Mesenchymal stem cell (in vitro differentiated cells and primary cell): ENCODE data around the gene CDK6.
A peak's percentile ranks its signal among the peaks of the same experiment; 100 is the strongest.
"Not testable (repeated sequence)": the region's sequence is repeated elsewhere in the genome, so short reads cannot be mapped to it uniquely, and the experiment has no call there.

Experiments used
- DNase-seq: peaks from one replicate; pipeline ENCODE4 v3.0.0-alpha.2; 2013
- H2AFZ ChIP-seq: one replicate; pipeline ENCODE4 v1.6.1; 2013; ENCODE audit warnings: low read depth, mild to moderate bottlenecking, control low read depth, inconsistent platforms, low read length, moderate library complexity
- H2AK5ac ChIP-seq: 2 replicates; pipeline ENCODE4 v1.6.1; 2013; ENCODE audit warnings: low read length, moderate library complexity, mild to moderate bottlenecking, inconsistent platforms; ENCODE audit not compliant: severe bottlenecking
- H2BK120ac ChIP-seq: one replicate; pipeline ENCODE4 v1.6.1; 2013; ENCODE audit warnings: low read depth, mild to moderate bottlenecking, inconsistent platforms, low read length, moderate library complexity
- H2BK12ac ChIP-seq, 2 experiments: one replicate each; pipeline ENCODE4 v1.6.1; 2013; ENCODE audit warnings: inconsistent platforms in 2 of 2, low read length in 2 of 2, mild to moderate bottlenecking in 2 of 2, moderate library complexity in 2 of 2, control low read depth in 1 of 2
- H2BK15ac ChIP-seq: one replicate; pipeline ENCODE4 v1.6.1; 2013; ENCODE audit warnings: mild to moderate bottlenecking, low read depth, inconsistent platforms; ENCODE audit not compliant: poor library complexity, severe bottlenecking
- H2BK5ac ChIP-seq: 2 replicates; pipeline ENCODE4 v1.6.1; 2013; ENCODE audit warnings: low read depth, mild to moderate bottlenecking, low read length, control low read depth, inconsistent platforms; ENCODE audit not compliant: poor library complexity, severe bottlenecking
- H3K14ac ChIP-seq, 2 experiments: one replicate each; pipeline ENCODE4 v1.6.1; 2013; ENCODE audit warnings: inconsistent platforms in 2 of 2, low read length in 2 of 2, control low read depth in 1 of 2, mild to moderate bottlenecking in 1 of 2, moderate library complexity in 1 of 2
- H3K18ac ChIP-seq, 2 experiments: one replicate each; pipeline ENCODE4 v1.6.1; 2013; ENCODE audit warnings: inconsistent platforms in 2 of 2, low read length in 2 of 2, control low read depth in 1 of 2, low read depth in 1 of 2, mild to moderate bottlenecking in 1 of 2
- H3K23ac ChIP-seq, 2 experiments: one replicate each; pipeline ENCODE4 v1.6.1; 2013; ENCODE audit warnings: inconsistent platforms in 2 of 2, low read length in 2 of 2, mild to moderate bottlenecking in 2 of 2, moderate library complexity in 2 of 2, control low read depth in 1 of 2
- H3K27ac ChIP-seq: 2 replicates; pipeline ENCODE4 v1.5.1; 2013; ENCODE audit warnings: mild to moderate bottlenecking, moderate library complexity, low read length, control low read depth, inconsistent platforms; ENCODE audit not compliant: poor library complexity, severe bottlenecking
- H3K27me3 ChIP-seq, 2 experiments: 2 replicates each; pipeline versions ENCODE4 v1.6.1 to v1.7.0; 2013; ENCODE audit warnings: low read length in 2 of 2, mild to moderate bottlenecking in 2 of 2, moderate library complexity in 2 of 2, control low read depth in 1 of 2, inconsistent platforms in 1 of 2; ENCODE audit not compliant: control insufficient read depth in 1 of 2, insufficient read depth in 1 of 2
- H3K36me3 ChIP-seq, 2 experiments: 2 replicates each; pipeline versions ENCODE4 v1.6.1 to v1.7.0; 2013; ENCODE audit warnings: low read length in 2 of 2, control low read depth in 1 of 2, inconsistent platforms in 1 of 2, low read depth in 1 of 2, mild to moderate bottlenecking in 1 of 2; ENCODE audit not compliant: insufficient read depth in 2 of 2, control insufficient read depth in 1 of 2
- H3K4ac ChIP-seq, 2 experiments: one replicate each; pipeline ENCODE4 v1.6.1; 2013; ENCODE audit warnings: inconsistent platforms in 2 of 2, low read length in 2 of 2, mild to moderate bottlenecking in 2 of 2, moderate library complexity in 2 of 2, control low read depth in 1 of 2, low read depth in 1 of 2
- H3K4me1 ChIP-seq: 2 replicates; pipeline ENCODE4 v1.6.1; 2013; ENCODE audit warnings: low read depth, low read length, control low read depth; ENCODE audit not compliant: control insufficient read depth, insufficient read depth
- H3K4me2 ChIP-seq: 2 replicates; pipeline ENCODE4 v1.6.1; 2013; ENCODE audit warnings: low read length, mild to moderate bottlenecking, inconsistent platforms; ENCODE audit not compliant: poor library complexity, severe bottlenecking
- H3K4me3 ChIP-seq, 2 experiments: 2 replicates each; pipeline versions ENCODE4 v1.5.1 to v1.7.0; 2013; ENCODE audit warnings: low read length in 2 of 2, mild to moderate bottlenecking in 2 of 2, control low read depth in 1 of 2, low read depth in 1 of 2; ENCODE audit not compliant: insufficient read depth in 1 of 2
- H3K79me1 ChIP-seq: replicated peaks from 2 replicates; pipeline ENCODE4 v1.6.1; 2013; ENCODE audit warnings: mild to moderate bottlenecking, control low read depth, low read length, inconsistent platforms; ENCODE audit not compliant: poor library complexity, severe bottlenecking
- H3K9ac ChIP-seq: 2 replicates; pipeline ENCODE4 v1.7.0; 2013; ENCODE audit warnings: mild to moderate bottlenecking, low read length, moderate library complexity
- H3K9me3 ChIP-seq: 2 replicates; pipeline ENCODE4 v1.7.0; 2013; ENCODE audit warnings: mild to moderate bottlenecking, low read length; ENCODE audit not compliant: control insufficient read depth
- H4K8ac ChIP-seq: one replicate; pipeline ENCODE4 v1.6.1; 2013; ENCODE audit warnings: inconsistent platforms, mild to moderate bottlenecking, low read length, moderate library complexity
- H4K91ac ChIP-seq: one replicate; pipeline ENCODE4 v1.6.1; 2013; ENCODE audit warnings: mild to moderate bottlenecking, low read length, inconsistent platforms
- WGBS: methylation state at CpG from one replicate; pipeline ENCODE4 v1.1.7; 2013; ENCODE audit warnings: mixed read lengths; 5-methylcytosine and 5-hydroxymethylcytosine counted together

CDK6 gene

GRCh38 chr7:92761391-92762097 is 74.8 kb downstream of the CDK6 start:
- Histone ChIP-seq H2BK5ac (no peak overlapping the region), H3K9me3 (no peaks in the 10 kb centered on the region), H3K4me2 (no peak overlapping the region), H4K91ac (no peak overlapping the region), H3K23ac (no peak overlapping the region), H2AK5ac (no peak overlapping the region), H3K14ac (no peak overlapping the region), H3K79me1 (peaks cover 4% of the 10 kb centered on the region), H3K27me3 (no peaks in the 10 kb centered on the region), H3K36me3 (no peaks in the 10 kb centered on the region), H3K27ac (peak overlapping the region; percentile 80), H3K9ac (no peak overlapping the region), H2BK120ac (no peak overlapping the region), H3K4me1 (peaks cover 5% of the 10 kb centered on the region), H3K4me3 (no peak overlapping the region), H3K18ac (no peak overlapping the region), H3K4ac (no peak overlapping the region), H2BK12ac (no peak overlapping the region), H2AFZ (no peak overlapping the region), H4K8ac (no peak overlapping the region), H2BK15ac (no peak overlapping the region)
- peak; percentile 34 for DNase-seq

- H3K27me3 ChIP-seq: no peaks in the 10 kb centered on the region
- no peak overlapping the region for H3K9ac ChIP-seq
- no peak overlapping the region for H2AK5ac ChIP-seq
- H4K8ac ChIP-seq: no peak overlapping the region
- no peak overlapping the region for H3K14ac ChIP-seq
- DNase-seq: no peak
- H3K4me3 ChIP-seq: no peak overlapping the region
- no peak overlapping the region for H3K4me2 ChIP-seq
- no peak overlapping the region for H2BK120ac ChIP-seq
- H4K91ac ChIP-seq: no peak overlapping the region
- no peak overlapping the region for H2BK12ac ChIP-seq
- WGBS: 92% methylated on average over 2 of the region's 2 CpGs
- no peaks in the 10 kb centered on the region for H3K9me3 ChIP-seq
- H3K36me3 ChIP-seq: no peaks in the 10 kb centered on the region
- peak overlapping the region in 1 of 2 experiments; percentile 22 for H3K23ac ChIP-seq
- H3K79me1 ChIP-seq: peaks cover 7% of the 10 kb centered on the region
- peaks cover 2% of the 10 kb centered on the region for H3K4me1 ChIP-seq
- H3K18ac ChIP-seq: no peak overlapping the region
- no peak overlapping the region for H2BK15ac ChIP-seq
- peak overlapping the region; percentile 44 for H3K27ac ChIP-seq
- no peak overlapping the region for H2AFZ ChIP-seq
- no peak overlapping the region for H2BK5ac ChIP-seq
- no peak overlapping the region for H3K4ac ChIP-seq
These were observed 77.5 kb downstream of the CDK6 start for GRCh38 chr7:92758796-92759431.

GRCh38 chr7:92757311-92757910 is 79.0 kb downstream of the CDK6 start:
- H2BK15ac ChIP-seq, DNase-seq, H2AFZ ChIP-seq, H4K8ac ChIP-seq, H3K23ac ChIP-seq, H3K14ac ChIP-seq, H3K4ac ChIP-seq, H3K9ac ChIP-seq, H2AK5ac ChIP-seq, H2BK12ac ChIP-seq, H3K27me3 ChIP-seq, H3K4me3 ChIP-seq, H2BK120ac ChIP-seq, H3K18ac ChIP-seq, H3K36me3 ChIP-seq, H3K27ac ChIP-seq, H4K91ac ChIP-seq, H3K79me1 ChIP-seq, H3K4me1 ChIP-seq, H2BK5ac ChIP-seq, H3K9me3 ChIP-seq, H3K4me2 ChIP-seq: not testable (repeated sequence)
- WGBS: 100% methylated on average over 3 of the region's 3 CpGs

- Histone ChIP-seq H3K14ac (no peak overlapping the region), H3K4me3 (no peak overlapping the region), H4K91ac (no peak overlapping the region), H2BK15ac (no peak overlapping the region), H3K9me3 (no peaks in the 10 kb centered on the region), H3K4me1 (peaks cover 2% of the 10 kb centered on the region), H3K79me1 (peaks cover 7% of the 10 kb centered on the region), H3K9ac (no peak overlapping the region), H2BK5ac (no peak overlapping the region), H4K8ac (no peak overlapping the region), H2AFZ (no peak overlapping the region), H3K27me3 (no peaks in the 10 kb centered on the region), H3K4me2 (no peak overlapping the region), H3K18ac (peak overlapping the region in 1 of 2 experiments; percentile 14), H2BK12ac (no peak overlapping the region), H3K36me3 (no peaks in the 10 kb centered on the region), H2AK5ac (no peak overlapping the region), H3K4ac (no peak overlapping the region), H3K27ac (no peak overlapping the region), H2BK120ac (no peak overlapping the region), H3K23ac (no peak overlapping the region)
- DNase-seq: no peak
- 85% methylated on average over 3 of the region's 4 CpGs for WGBS
These were observed 80.7 kb downstream of the CDK6 start for GRCh38 chr7:92755680-92756079.
